Neural cell (in vitro differentiated cells): Measurements from ENCODE around the gene NLGN4Y. TPM values are rescaled to one million over a fixed set of nuclear protein-coding genes. Genes with fewer than 3 reads are reported as not detected.

Experiments
- H2AFZ ChIP-seq: fragments of 200-600, 300-800 bp; sonication (generic), shearing (Covaris generic); 2 replicates; pipeline ENCODE4 v1.6.0; 2014; ENCODE audit warnings: low read depth, mild to moderate bottlenecking, antibody characterized with exemption, low read length, moderate library complexity
- H3F3A ChIP-seq: fragments of 200-600 bp; shearing (Covaris generic); 2 replicates; pipeline ENCODE4 v1.6.1; 2016; ENCODE audit warnings: mild to moderate bottlenecking, moderate library complexity, mixed read lengths, antibody characterized with exemption, low read length; ENCODE audit not compliant: insufficient read depth, poor library complexity, severe bottlenecking
- H3K27ac ChIP-seq: fragments of 200-600, 300-800 bp; sonication (generic), shearing (Covaris generic); 2 replicates; pipeline ENCODE4 v1.5.1; 2014; ENCODE audit warnings: mild to moderate bottlenecking, low read length, moderate library complexity
- H3K27me3 ChIP-seq: fragments of 300-800, 200-600 bp; sonication (generic), shearing (Covaris generic); 2 replicates; pipeline ENCODE4 v1.6.0; 2014; ENCODE audit warnings: mild to moderate bottlenecking, low read depth, low read length, moderate library complexity; ENCODE audit not compliant: insufficient read depth
- H3K36me3 ChIP-seq: fragments of 300-800, 200-600 bp; sonication (generic), shearing (Covaris generic); 2 replicates; pipeline ENCODE4 v1.5.1; 2014; ENCODE audit warnings: mild to moderate bottlenecking, antibody characterized with exemption, low read length, moderate library complexity; ENCODE audit not compliant: insufficient read depth
- H3K4me2 ChIP-seq: fragments of 300-800, 200-600 bp; sonication (generic), shearing (Covaris generic); 2 replicates; pipeline ENCODE4 v1.6.0; 2014; ENCODE audit warnings: mild to moderate bottlenecking, low read length
- H3K4me3 ChIP-seq: fragments of 300-800, 200-600 bp; sonication (generic), shearing (Covaris generic); 2 replicates; pipeline ENCODE4 v1.5.1; 2014; ENCODE audit warnings: mild to moderate bottlenecking, low read length, moderate library complexity
- H3K79me2 ChIP-seq: fragments of 200-600 bp; shearing (Covaris generic); replicated peaks from 2 replicates; pipeline ENCODE4 v1.6.0; 2014; ENCODE audit warnings: mild to moderate bottlenecking, low read length, moderate library complexity; ENCODE audit not compliant: insufficient read depth
- H3K9ac ChIP-seq: fragments of 300-800, 200-600 bp; sonication (generic), shearing (Covaris generic); 2 replicates; pipeline ENCODE4 v1.6.1; 2016; ENCODE audit warnings: mild to moderate bottlenecking, low read length, mixed read lengths
- H3K9me2 ChIP-seq: fragments of 200-600 bp; shearing (Covaris generic); 2 replicates; pipeline ENCODE4 v1.6.1; 2016; ENCODE audit warnings: mild to moderate bottlenecking, low read length, mixed read lengths; ENCODE audit not compliant: insufficient read depth
- H3K9me3 ChIP-seq: fragments of 200-600, 300-800 bp; sonication (generic), shearing (Covaris generic); 2 replicates; pipeline ENCODE4 v1.6.1; 2016; ENCODE audit warnings: mild to moderate bottlenecking, mixed run types, low read length, moderate library complexity, mixed read lengths
- H4K20me1 ChIP-seq: fragments of 200-600 bp; shearing (Covaris generic); 2 replicates; pipeline ENCODE4 v1.6.1; 2016; ENCODE audit warnings: mild to moderate bottlenecking, mixed run types; ENCODE audit not compliant: insufficient read depth
- EP300 ChIP-seq: fragments of 450-650 bp; conservative IDR thresholded peaks from 2 replicates; pipeline ENCODE4 v1.6.1; 2014; ENCODE audit warnings: antibody characterized with exemption, mild to moderate bottlenecking, moderate library complexity; ENCODE audit not compliant: poor library complexity, severe bottlenecking
- EZH2 ChIP-seq: fragments of 200-600, 300-800 bp; shearing (Covaris generic), sonication (generic); IDR thresholded peaks from 2 replicates; pipeline ENCODE4 v1.6.1; 2014; ENCODE audit warnings: antibody characterized with exemption, low read length, borderline replicate concordance, mild to moderate bottlenecking; ENCODE audit not compliant: insufficient read depth, poor library complexity, severe bottlenecking
- MXI1 ChIP-seq: fragments of 450-650 bp; conservative IDR thresholded peaks from 2 replicates; pipeline ENCODE4 v1.6.1; 2014; ENCODE audit warnings: antibody characterized with exemption, mild to moderate bottlenecking; ENCODE audit not compliant: poor library complexity, severe bottlenecking
- POLR2AphosphoS5 ChIP-seq: IDR thresholded peaks from 2 replicates; pipeline ENCODE4 v1.6.1; 2012
- RAD21 ChIP-seq: fragments of 450-650 bp; conservative IDR thresholded peaks from 2 replicates; pipeline ENCODE4 v1.6.1; 2014; ENCODE audit warnings: antibody characterized with exemption, mild to moderate bottlenecking, moderate library complexity
- REST ChIP-seq: IDR thresholded peaks from 2 replicates; pipeline ENCODE4 v1.6.1; 2012; ENCODE audit warnings: borderline replicate concordance
- SMC3 ChIP-seq: fragments of 450-650 bp; conservative IDR thresholded peaks from 2 replicates; pipeline ENCODE4 v1.6.1; 2014; ENCODE audit warnings: antibody characterized with exemption, mild to moderate bottlenecking, moderate library complexity; ENCODE audit not compliant: poor library complexity
- TAF1 ChIP-seq: IDR thresholded peaks from 2 replicates; pipeline ENCODE4 v1.6.1; 2012; ENCODE audit warnings: low read depth
- polyA plus RNA-seq: library from polyadenylated mRNA; depleted of rRNA; stranded (reverse); fragments of >200 nt; gene quantifications from 2 replicates; pipeline ENCODE4 v1.2.3, GENCODE V29; 2014
- TF ChIP-seq, protein P1 (sequence below): fragments of 450-650 bp; IDR thresholded peaks from 2 replicates; pipeline ENCODE4 v1.5.1; 2014; ENCODE audit warnings: antibody characterized with exemption, mild to moderate bottlenecking, moderate library complexity; ENCODE audit not compliant: poor library complexity, severe bottlenecking

The NLGN4Y gene
- polyA plus RNA-seq, 1 donor from 2014 or later: 15.2 TPM

DNA sequence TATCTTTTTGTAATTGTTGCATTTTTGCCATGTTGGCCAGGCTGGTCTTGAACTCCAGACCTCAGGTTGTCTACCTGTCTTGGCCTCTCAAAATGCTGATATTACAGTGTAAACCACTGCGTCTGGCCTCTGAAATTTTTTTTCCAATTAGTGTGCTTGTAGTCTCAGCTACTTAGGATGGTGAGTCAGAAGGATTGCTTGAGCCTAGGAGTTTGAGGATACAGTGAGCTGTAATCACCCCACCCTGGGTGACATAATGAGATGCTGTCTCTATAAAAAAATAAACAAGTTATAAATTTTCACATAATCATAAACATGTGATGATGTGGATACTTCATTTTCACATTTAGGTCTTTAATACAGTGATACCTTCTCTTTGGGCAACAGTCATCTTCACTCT lies 154.9 kb downstream of the NLGN4Y start:
- Histone ChIP-seq H3K4me3 (no peak overlapping the region), H3K36me3 (no peaks in the 10 kb centered on the region), H4K20me1 (no peaks in the 10 kb centered on the region), H3K4me2 (no peak overlapping the region), H3K9ac (no peak overlapping the region), H2AFZ (no peak overlapping the region), H3F3A (no peaks in the 10 kb centered on the region), H3K9me3 (no peaks in the 10 kb centered on the region), H3K9me2 (no peaks in the 10 kb centered on the region), H3K79me2 (no peaks in the 10 kb centered on the region), H3K27me3 (no peaks in the 10 kb centered on the region), H3K27ac (no peak overlapping the region)
- TF ChIP-seq, protein P1, sequence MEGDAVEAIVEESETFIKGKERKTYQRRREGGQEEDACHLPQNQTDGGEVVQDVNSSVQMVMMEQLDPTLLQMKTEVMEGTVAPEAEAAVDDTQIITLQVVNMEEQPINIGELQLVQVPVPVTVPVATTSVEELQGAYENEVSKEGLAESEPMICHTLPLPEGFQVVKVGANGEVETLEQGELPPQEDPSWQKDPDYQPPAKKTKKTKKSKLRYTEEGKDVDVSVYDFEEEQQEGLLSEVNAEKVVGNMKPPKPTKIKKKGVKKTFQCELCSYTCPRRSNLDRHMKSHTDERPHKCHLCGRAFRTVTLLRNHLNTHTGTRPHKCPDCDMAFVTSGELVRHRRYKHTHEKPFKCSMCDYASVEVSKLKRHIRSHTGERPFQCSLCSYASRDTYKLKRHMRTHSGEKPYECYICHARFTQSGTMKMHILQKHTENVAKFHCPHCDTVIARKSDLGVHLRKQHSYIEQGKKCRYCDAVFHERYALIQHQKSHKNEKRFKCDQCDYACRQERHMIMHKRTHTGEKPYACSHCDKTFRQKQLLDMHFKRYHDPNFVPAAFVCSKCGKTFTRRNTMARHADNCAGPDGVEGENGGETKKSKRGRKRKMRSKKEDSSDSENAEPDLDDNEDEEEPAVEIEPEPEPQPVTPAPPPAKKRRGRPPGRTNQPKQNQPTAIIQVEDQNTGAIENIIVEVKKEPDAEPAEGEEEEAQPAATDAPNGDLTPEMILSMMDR: no peak
- TF ChIP-seq SMC3 (no peak), EZH2 (no peak), TAF1 (no peak), RAD21 (no peak), EP300 (no peak), MXI1 (no peak), POLR2AphosphoS5 (no peak), REST (no peak)

DNA sequence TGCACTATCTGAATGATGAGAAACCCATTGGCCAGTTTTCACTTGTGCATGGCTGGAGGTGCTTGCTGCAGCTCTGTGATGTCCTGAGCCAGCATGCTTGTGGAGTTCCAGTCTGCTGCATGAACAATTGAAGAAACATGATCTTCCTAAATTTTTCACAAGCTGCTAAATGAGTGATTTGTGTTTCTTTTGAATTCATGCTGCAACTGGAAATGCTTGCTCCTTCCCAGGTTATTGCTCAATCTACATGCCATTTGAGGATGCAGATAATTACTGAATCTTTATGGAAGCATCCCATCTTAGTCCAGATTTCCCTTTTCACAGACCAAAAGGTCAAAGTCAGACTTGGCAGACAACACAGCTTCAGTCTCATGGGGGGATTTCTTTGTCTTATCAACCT lies 170.2 kb downstream of the NLGN4Y start:
- no peaks in the 10 kb centered on the region for H3K9me3 ChIP-seq
- H3K4me3 ChIP-seq: no peak overlapping the region
- H4K20me1 ChIP-seq: no peaks in the 10 kb centered on the region
- H3K79me2 ChIP-seq: no peaks in the 10 kb centered on the region
- no peak overlapping the region for H3K4me2 ChIP-seq
- no peaks in the 10 kb centered on the region for H3K9me2 ChIP-seq
- H3F3A ChIP-seq: no peaks in the 10 kb centered on the region
- no peak overlapping the region for H2AFZ ChIP-seq
- no peaks in the 10 kb centered on the region for H3K36me3 ChIP-seq
- no peaks in the 10 kb centered on the region for H3K27me3 ChIP-seq
- no peak overlapping the region for H3K9ac ChIP-seq
- H3K27ac ChIP-seq: no peak overlapping the region
- TF ChIP-seq MXI1: no peak
- TF ChIP-seq POLR2AphosphoS5: no peak

- TF ChIP-seq, protein P1: no peak
- no peak for TF ChIP-seq RAD21
- no peak for TF ChIP-seq POLR2AphosphoS5
- no peak for TF ChIP-seq EZH2
- no peak for TF ChIP-seq REST
- no peak for TF ChIP-seq MXI1
- TF ChIP-seq SMC3: no peak
- no peak for TF ChIP-seq EP300
- TF ChIP-seq TAF1: no peak
Measured at GRCh38 chrY:14708158-14708557, 183.8 kb downstream of the NLGN4Y start.

More at GRCh38 chrY:14708158-14708557, 183.8 kb downstream of the NLGN4Y start:
- Histone ChIP-seq H3K9ac (no peak overlapping the region), H3K79me2 (no peaks in the 10 kb centered on the region), H3K27ac (no peak overlapping the region), H4K20me1 (no peaks in the 10 kb centered on the region), H3K36me3 (no peaks in the 10 kb centered on the region), H3F3A (no peaks in the 10 kb centered on the region), H3K4me2 (no peak overlapping the region), H3K9me2 (no peaks in the 10 kb centered on the region), H3K27me3 (no peaks in the 10 kb centered on the region), H3K4me3 (no peak overlapping the region), H2AFZ (no peak overlapping the region), H3K9me3 (no peaks in the 10 kb centered on the region)
